ENCODE measurements around the gene COL9A3. TPM values are rescaled to one million over a fixed set of nuclear protein-coding genes. Genes with fewer than 3 reads are reported as not detected.

The COL9A3 gene
- total RNA-seq, 1 donor from 2014 or later: 1.8 TPM

DNA sequence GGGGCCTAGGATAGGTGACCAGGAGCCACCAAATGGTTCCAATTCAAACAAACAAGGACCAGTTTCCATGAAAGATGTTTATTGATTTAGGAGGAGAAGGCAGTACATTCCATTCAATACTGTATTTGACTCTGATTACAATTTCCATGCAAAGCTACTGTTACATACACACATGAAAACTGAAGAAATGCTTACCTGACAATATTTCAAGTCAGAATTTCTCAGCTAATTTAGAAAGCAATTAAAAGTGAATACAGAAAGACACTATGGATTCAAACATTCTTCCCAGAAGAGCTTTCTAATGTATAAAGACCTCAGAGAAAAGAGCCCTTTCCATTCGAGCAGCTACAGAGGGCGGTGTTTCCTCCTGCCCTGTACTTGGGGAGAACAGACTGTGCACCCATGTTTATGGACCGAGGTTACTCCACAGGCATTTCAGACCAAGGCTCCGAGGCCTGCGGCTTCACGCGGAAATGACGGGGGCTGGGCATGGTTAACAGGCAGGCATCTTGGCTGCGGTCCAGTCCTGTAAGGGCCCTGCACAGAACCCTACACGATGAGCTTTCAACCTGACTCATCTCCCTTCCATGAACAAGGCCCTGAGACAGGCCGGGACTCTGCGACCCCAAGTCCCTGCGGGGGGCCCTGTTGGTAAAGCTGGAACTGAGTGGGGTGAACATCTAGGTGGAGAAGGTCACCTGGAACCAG, 70.5 kb downstream of the COL9A3 start:
- no peak for DNase-seq (ENCODE audit: low spot score)
- Mint-ChIP-seq H3K27ac (ENCODE audit: unreplicated experiment) (no peak overlapping the region), H3K9me3 (ENCODE audit: unreplicated experiment) (no peaks in the 10 kb centered on the region), H3K36me3 (ENCODE audit: low read depth, unreplicated experiment) (peaks cover 38% of the 10 kb centered on the region), H3K27me3 (ENCODE audit: unreplicated experiment) (peaks cover 3% of the 10 kb centered on the region), H3K4me3 (ENCODE audit: unreplicated experiment) (no peak overlapping the region), H3K4me1 (ENCODE audit: unreplicated experiment) (peaks cover 11% of the 10 kb centered on the region)
- TF ChIP-seq, protein P1, sequence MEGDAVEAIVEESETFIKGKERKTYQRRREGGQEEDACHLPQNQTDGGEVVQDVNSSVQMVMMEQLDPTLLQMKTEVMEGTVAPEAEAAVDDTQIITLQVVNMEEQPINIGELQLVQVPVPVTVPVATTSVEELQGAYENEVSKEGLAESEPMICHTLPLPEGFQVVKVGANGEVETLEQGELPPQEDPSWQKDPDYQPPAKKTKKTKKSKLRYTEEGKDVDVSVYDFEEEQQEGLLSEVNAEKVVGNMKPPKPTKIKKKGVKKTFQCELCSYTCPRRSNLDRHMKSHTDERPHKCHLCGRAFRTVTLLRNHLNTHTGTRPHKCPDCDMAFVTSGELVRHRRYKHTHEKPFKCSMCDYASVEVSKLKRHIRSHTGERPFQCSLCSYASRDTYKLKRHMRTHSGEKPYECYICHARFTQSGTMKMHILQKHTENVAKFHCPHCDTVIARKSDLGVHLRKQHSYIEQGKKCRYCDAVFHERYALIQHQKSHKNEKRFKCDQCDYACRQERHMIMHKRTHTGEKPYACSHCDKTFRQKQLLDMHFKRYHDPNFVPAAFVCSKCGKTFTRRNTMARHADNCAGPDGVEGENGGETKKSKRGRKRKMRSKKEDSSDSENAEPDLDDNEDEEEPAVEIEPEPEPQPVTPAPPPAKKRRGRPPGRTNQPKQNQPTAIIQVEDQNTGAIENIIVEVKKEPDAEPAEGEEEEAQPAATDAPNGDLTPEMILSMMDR (IDR thresholded peaks at IDR 0.05; ENCODE audit: unreplicated experiment): no peak

DNA sequence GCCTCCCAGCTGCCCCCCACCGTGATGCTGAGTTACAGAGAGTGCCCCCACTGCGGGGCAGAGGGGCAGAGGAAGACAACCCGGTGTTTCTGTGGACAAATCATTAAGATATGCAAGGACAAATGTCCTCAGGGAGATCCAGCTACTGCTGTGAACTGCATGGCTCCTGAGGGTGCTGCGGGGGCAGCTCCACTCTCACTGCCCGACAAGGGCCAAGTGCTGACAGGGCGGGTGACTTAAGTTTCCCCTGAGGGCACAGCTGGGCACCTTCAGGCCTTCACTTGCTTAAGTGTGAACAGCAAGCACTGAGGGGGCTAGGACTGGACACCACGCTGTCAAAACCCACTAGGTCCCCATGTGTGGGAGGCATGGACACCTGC, 71.0 kb downstream of the COL9A3 start:
- Mint-ChIP-seq H3K9me3 (ENCODE audit: unreplicated experiment) (no peaks in the 10 kb centered on the region), H3K27ac (ENCODE audit: unreplicated experiment) (no peak overlapping the region), H3K36me3 (ENCODE audit: low read depth, unreplicated experiment) (peaks cover 38% of the 10 kb centered on the region), H3K4me3 (ENCODE audit: unreplicated experiment) (no peak overlapping the region), H3K4me1 (ENCODE audit: unreplicated experiment) (peaks cover 11% of the 10 kb centered on the region), H3K27me3 (ENCODE audit: unreplicated experiment) (peaks cover 3% of the 10 kb centered on the region)
- DNase-seq (ENCODE audit: low spot score): no peak
- TF ChIP-seq, protein P1 (IDR thresholded peaks at IDR 0.05; ENCODE audit: unreplicated experiment): no peak

DNA sequence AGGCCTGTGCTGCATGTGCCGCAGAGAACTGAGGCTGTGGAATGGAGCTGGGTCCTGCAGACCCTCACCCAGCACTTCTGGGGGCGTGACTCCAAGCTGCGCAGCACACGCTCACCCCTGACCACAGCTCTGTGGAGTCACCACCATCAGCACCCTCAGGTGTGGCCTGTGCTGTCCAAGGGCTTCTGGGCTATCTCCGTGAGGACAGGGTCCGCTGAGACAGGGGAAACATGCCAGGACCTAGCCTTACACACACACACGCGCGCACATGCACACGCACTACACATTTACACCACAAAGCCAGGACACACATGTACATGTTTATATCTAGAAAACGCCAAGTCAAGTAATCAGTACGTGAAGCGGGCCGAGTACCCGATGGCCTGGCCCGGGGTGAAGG, 71.6 kb downstream of the COL9A3 start:
- H3K27me3 Mint-ChIP-seq (ENCODE audit: unreplicated experiment): peaks cover 3% of the 10 kb centered on the region
- peaks cover 11% of the 10 kb centered on the region for H3K4me1 Mint-ChIP-seq (ENCODE audit: unreplicated experiment)
- TF ChIP-seq, protein P1 (IDR thresholded peaks at IDR 0.05; ENCODE audit: unreplicated experiment): no peak
- H3K4me3 Mint-ChIP-seq (ENCODE audit: unreplicated experiment): no peak overlapping the region
- H3K9me3 Mint-ChIP-seq (ENCODE audit: unreplicated experiment): no peaks in the 10 kb centered on the region
- peaks cover 42% of the 10 kb centered on the region for H3K36me3 Mint-ChIP-seq (ENCODE audit: low read depth, unreplicated experiment)
- no peak overlapping the region for H3K27ac Mint-ChIP-seq (ENCODE audit: unreplicated experiment)
- no peak for DNase-seq (ENCODE audit: low spot score)

DNA sequence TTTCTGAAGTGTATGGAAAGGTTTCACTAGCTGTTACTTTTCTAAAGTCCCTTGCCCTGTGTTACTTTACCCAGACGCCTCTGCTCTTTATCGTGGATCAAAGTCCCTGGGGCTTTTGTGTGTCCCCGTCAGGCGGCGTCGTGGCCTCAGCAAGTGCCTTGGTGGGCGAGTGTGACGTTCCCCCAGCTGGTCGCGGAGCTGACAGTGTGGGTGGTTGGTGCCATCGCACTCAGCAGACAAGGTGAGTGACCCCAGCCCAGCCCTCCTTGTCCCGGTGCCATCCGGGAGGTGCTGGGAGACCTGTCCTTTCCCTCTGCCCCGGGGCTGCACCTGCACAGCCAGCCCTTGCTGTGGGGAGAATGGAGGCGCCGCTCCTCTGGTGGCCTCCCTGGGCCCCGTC, 72.1 kb downstream of the COL9A3 start:
- Mint-ChIP-seq H3K27me3 (ENCODE audit: unreplicated experiment) (peaks cover 3% of the 10 kb centered on the region), H3K36me3 (ENCODE audit: low read depth, unreplicated experiment) (peaks cover 45% of the 10 kb centered on the region), H3K27ac (ENCODE audit: unreplicated experiment) (no peak overlapping the region), H3K9me3 (ENCODE audit: unreplicated experiment) (no peaks in the 10 kb centered on the region), H3K4me1 (ENCODE audit: unreplicated experiment) (peaks cover 11% of the 10 kb centered on the region), H3K4me3 (ENCODE audit: unreplicated experiment) (no peak overlapping the region)
- TF ChIP-seq, protein P1 (IDR thresholded peaks at IDR 0.05; ENCODE audit: unreplicated experiment): no peak
- no peak for DNase-seq (ENCODE audit: low spot score)

DNA sequence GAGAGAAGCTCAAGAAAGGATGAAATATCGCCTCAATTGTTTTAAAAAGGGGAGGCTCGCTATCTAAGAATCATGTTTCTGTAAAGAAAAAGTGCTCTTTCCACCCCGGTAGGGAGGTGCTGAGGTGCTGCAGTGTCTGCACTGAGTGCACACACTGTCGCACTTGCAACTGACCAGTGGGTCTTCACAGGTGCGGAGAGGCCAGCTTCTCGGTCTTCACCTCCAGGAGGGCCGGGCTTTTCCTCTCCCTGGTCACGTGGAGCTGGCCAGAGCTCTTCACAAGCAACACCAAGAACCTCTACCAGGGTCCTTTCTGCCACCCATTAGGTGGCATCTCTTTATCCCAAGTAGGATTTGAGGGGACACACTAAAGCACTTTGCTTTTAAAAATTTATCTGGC, 72.6 kb downstream of the COL9A3 start:
- Mint-ChIP-seq H3K27ac (ENCODE audit: unreplicated experiment) (no peak overlapping the region), H3K36me3 (ENCODE audit: low read depth, unreplicated experiment) (peaks cover 48% of the 10 kb centered on the region), H3K27me3 (ENCODE audit: unreplicated experiment) (peaks cover 3% of the 10 kb centered on the region), H3K4me1 (ENCODE audit: unreplicated experiment) (peaks cover 11% of the 10 kb centered on the region), H3K9me3 (ENCODE audit: unreplicated experiment) (no peaks in the 10 kb centered on the region), H3K4me3 (ENCODE audit: unreplicated experiment) (no peak overlapping the region)
- no peak for DNase-seq (ENCODE audit: low spot score)
- TF ChIP-seq, protein P1 (IDR thresholded peaks at IDR 0.05; ENCODE audit: unreplicated experiment): no peak

Data from endothelial cell (in vitro differentiated cells).